Lower leg skin (tissue), 4 donors: ENCODE measurements around the gene MMP11. TPM values are rescaled to one million over a fixed set of nuclear protein-coding genes. Genes with fewer than 3 reads are reported as not detected.
A peak's percentile ranks its signal among the peaks of the same experiment; 100 is the strongest.

Source experiments
- DNase-seq, 2 donors: peaks; one replicate each; pipeline ENCODE4 v3.0.0-alpha.2; 2019; ENCODE audit warnings: low spot score in 2 of 2
- H3K4me3 ChIP-seq: fragments of 200-600 bp; sonication (generic); 2 replicates; pipeline ENCODE4 v1.5.1; 2017; ENCODE audit warnings: mild to moderate bottlenecking, low read depth; ENCODE audit not compliant: poor library complexity, severe bottlenecking
- CTCF ChIP-seq, 3 donors: fragments of 450-650 bp; IDR thresholded peaks; one replicate each; pipeline ENCODE4 v1.5.1; 2016; ENCODE audit warnings: antibody characterized with exemption in 3 of 3, mild to moderate bottlenecking in 3 of 3, moderate library complexity in 2 of 3
- POLR2A ChIP-seq, 2 donors: fragments of 450-650 bp; IDR thresholded peaks; one replicate each; pipeline ENCODE4 v1.6.1; 2016 to 2017; ENCODE audit warnings: antibody characterized with exemption in 2 of 2, mild to moderate bottlenecking in 1 of 2, moderate library complexity in 1 of 2
- WGBS, 2 donors: methylation state at CpG; one replicate each; pipeline ENCODE4 v1.1.5; 2018; 5-methylcytosine and 5-hydroxymethylcytosine counted together
- intact Hi-C: fragments of 100-400 bp; cut with DNase I; formaldehyde crosslinking; loops from one replicate; pipeline ENCODE4 v1.15.0; 2023; ENCODE audit warnings: low total_unique reads
- total RNA-seq, 4 donors: library from RNA; depleted of rRNA; stranded (reverse); fragments of >200 nt; gene quantifications; one replicate each; pipeline ENCODE4 v1.1.0, GENCODE V29; 2016

The MMP11 gene
- total RNA-seq, 4 donors from 2014 or later = 0.51 to 2.7 (median 1.9) TPM

GRCh38 chr22:23782703-23783102 is 10.1 kb downstream of the MMP11 start:
- H3K4me3 ChIP-seq = no peak overlapping the region
- no peak for TF ChIP-seq POLR2A (IDR thresholded peaks at IDR 0.05)
- no peak for TF ChIP-seq CTCF (IDR thresholded peaks at IDR 0.05)
- intact Hi-C loops = no loop called here
- no peak for DNase-seq
- 100% methylated on average over 1 of the region's 1 CpG for WGBS, 2 donors

GRCh38 chr22:23783265-23784150 is 10.9 kb downstream of the MMP11 start:
- TF ChIP-seq POLR2A (IDR thresholded peaks at IDR 0.05) = no peak
- TF ChIP-seq CTCF (IDR thresholded peaks at IDR 0.05) = no peak
- intact Hi-C loops = no loop called here
- no peak overlapping the region for H3K4me3 ChIP-seq
- WGBS, 2 donors = 75 to 83% methylated on average over 14 of the region's 15 CpGs
- DNase-seq = no peak

- no peak for TF ChIP-seq POLR2A (IDR thresholded peaks at IDR 0.05)
- no peak for TF ChIP-seq CTCF (IDR thresholded peaks at IDR 0.05)
- intact Hi-C loops = no loop called here
- 72 to 80% methylated on average over 8 of the region's 8 CpGs for WGBS, 2 donors
- DNase-seq = no peak
- no peak overlapping the region for H3K4me3 ChIP-seq
Measured at GRCh38 chr22:23784215-23784732, 11.6 kb downstream of the MMP11 start.

GRCh38 chr22:23786261-23786710 is 13.6 kb downstream of the MMP11 start:
- no peak for DNase-seq
- WGBS, 2 donors = 14 to 21% methylated on average over 9 of the region's 9 CpGs
- intact Hi-C loops = no loop called here
- no peak overlapping the region for H3K4me3 ChIP-seq
- TF ChIP-seq CTCF (IDR thresholded peaks at IDR 0.05) (no peak), POLR2A (IDR thresholded peaks at IDR 0.05) (no peak)

- WGBS, 2 donors = 1% methylated on average over 55 to 70 of the region's 97 CpGs
- intact Hi-C loops = no loop called here
Measured at GRCh38 chr22:23786752-23787599, 14.3 kb downstream of the MMP11 start, which contains the start of gene SMARCB1. Gene SMARCB1 (plus strand): TSS chr22:23786966. CDS start chr22:23787170, 204 bp downstream.

More at GRCh38 chr22:23786752-23787599, 14.3 kb downstream of the MMP11 start, which contains the start of gene SMARCB1:
- DNase-seq = peak; percentile 88 to 97
- peak within 1 kb of the TSS; percentile 78 for H3K4me3 ChIP-seq
- peak in 1 of 2 donors; percentile 14 for TF ChIP-seq POLR2A (IDR thresholded peaks at IDR 0.05)
- no peak for TF ChIP-seq CTCF (IDR thresholded peaks at IDR 0.05)
